HL-60 (cell line): ENCODE measurements around the gene GFPT2.

Experiments used
- CTCF ChIP-seq: IDR thresholded peaks from one replicate; pipeline ENCODE4 v1.5.1; 2011; ENCODE audit warnings: low read length, control low read depth, inconsistent platforms; ENCODE audit not compliant: insufficient read depth
- GABPA ChIP-seq: IDR thresholded peaks from 2 replicates; pipeline ENCODE4 v1.6.1; 2012; ENCODE audit warnings: low read depth
- POLR2AphosphoS5 ChIP-seq: IDR thresholded peaks from 2 replicates; pipeline ENCODE4 v1.6.1; 2012; ENCODE audit warnings: low read depth
- SPI1 ChIP-seq: IDR thresholded peaks from 2 replicates; pipeline ENCODE4 v1.6.1; 2012; ENCODE audit warnings: low read depth, mild to moderate bottlenecking, borderline replicate concordance

DNA sequence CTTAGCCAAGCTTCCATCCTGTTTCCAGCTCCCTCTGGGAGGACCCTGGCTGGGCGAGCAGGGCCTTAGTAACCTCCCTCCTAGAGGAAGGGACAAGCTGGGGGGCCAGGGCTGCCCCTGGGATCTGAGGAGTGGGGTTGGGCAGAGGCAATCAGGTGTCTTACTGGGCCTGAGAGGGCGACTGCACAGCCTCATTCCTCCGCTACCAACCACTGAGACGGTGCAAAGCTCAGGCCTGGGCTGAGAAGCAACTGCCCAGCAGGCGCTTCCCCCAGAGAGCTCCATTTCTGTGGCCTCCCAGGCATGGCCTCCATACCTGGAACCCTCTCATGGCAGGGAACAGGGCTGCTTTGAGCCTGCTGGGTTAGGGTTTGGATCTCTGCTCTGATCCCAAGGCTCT, 18.8 kb upstream of the GFPT2 start:
- TF ChIP-seq CTCF (no peak), POLR2AphosphoS5 (no peak), SPI1 (no peak), GABPA (no peak)
